ENCODE data around the gene TIMM8A. TPM values are rescaled to one million over a fixed set of nuclear protein-coding genes. Genes with fewer than 3 reads are reported as not detected.

TIMM8A gene, protein sequence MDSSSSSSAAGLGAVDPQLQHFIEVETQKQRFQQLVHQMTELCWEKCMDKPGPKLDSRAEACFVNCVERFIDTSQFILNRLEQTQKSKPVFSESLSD
- 6.6 TPM for total RNA-seq

DNA sequence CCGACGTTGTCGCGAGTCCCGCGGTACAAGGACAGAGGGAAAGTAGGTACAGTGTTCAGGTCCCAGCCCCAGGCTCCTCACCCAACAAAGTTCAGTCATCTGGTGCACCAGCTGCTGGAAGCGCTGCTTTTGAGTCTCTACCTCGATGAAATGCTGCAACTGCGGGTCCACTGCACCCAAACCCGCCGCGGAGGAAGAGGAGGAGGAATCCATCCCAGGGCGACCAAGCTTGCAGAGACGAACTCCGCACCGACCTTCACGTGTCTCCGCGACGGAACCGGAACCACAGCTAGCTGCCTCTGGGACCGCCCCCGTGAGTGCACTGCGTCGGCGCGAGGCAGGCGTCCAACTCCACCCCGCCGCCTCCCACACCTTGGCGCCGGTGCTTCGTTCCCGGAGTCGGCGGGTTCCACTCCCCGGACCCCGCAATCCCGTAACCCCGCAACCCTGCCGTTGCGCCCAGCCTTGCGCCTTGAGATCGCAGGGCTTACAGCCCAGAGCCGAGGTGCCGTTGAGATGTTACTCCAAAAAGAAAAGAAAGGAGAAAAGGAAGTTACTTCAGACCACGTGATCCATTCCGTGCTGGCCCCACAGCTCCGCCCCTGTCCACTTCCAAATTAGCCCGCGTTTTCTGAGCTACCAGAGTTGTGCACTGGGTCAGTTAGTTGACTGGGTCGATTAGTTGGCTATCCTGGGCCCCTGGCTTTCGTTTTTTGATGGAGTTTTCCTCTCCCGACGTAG lies at the start of gene TIMM8A:
TIMM8A (minus strand) TSS at position 291 of the 741 bp plus-strand sequence; CDS start at position 213, 78 bp downstream.
- peak; percentile 77 for DNase-seq (ENCODE audit: low spot score)

DNA sequence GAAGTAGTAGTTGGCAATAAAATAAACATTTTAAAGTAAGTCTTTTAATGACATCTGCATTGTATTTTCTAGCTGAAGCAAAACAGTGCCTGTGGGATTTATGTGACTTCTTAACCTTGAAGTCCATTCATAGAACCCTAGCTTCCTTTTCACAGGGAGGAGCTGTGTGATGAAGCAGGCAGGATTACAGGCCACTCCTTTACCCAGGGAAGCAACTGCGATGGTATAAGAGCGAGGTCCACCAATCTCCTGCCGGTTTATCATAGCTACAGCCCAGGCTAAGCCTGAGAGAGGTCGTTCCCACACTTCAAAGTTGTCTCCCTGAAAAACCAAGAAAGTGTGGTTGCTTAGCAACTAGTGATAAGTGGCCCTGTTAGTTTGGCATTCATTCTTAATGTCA lies 49.2 kb upstream of the TIMM8A start:
- DNase-seq (ENCODE audit: low spot score) = no peak

GRCh38 chrX:101395789-101396188 lies 47.2 kb upstream of the TIMM8A start:
- no peak for DNase-seq (ENCODE audit: low spot score)

DNA sequence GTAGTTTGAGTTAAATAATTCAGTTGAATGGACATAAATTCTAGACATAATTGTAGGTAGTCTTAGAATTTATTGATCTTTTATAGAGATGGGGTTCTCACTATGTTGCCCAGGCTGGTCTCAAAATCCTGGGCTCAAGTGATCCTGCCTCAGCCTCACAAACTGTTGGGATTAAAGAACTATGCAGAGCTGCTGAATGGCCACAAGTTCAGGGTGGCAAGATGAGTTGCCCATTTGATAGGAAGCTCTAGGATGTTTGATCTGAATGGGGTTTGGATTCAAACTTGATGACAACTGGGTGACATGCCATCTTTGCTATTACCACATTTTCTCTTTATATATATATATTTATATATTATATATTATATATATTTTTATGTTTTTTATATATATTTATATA lies 45.8 kb upstream of the TIMM8A start:
- no peak for DNase-seq (ENCODE audit: low spot score)

DNA sequence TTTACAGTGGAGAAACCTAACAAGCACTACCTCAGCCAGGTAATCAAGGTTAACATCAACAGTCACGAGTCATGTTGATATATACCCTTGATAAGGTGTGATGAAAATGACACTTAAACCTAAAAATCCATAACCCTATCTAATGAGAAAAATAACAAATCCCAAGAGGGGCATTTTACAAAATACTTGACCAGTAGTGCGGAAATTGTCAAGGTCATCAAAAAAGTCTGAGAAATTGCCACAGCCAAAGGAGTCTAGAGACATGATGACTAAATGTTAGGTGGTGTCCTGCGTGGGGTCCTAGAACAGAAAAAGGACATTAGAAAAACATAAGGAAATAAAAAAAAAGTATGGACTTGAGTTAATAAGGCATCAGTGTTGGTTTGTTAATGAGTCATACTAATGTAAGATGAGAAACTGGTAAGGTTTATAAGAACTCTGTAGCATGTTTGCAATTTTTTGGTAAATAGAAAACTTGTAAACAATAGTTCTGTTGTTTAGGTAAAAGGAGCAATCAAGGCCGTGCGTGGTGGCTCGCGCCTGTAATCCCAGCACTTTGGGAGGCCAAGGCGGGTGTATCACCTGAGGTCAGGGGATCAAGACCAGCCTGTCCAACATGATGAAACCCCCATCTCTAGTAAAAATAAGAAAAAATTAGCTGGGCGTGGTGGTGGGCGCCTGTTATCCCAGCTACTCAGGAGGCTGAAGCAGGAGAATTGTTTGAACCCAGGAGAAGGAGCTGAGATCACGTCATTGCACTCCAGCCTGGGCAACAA lies 45.2 kb upstream of the TIMM8A start:
- no peak for DNase-seq (ENCODE audit: low spot score)

DNA sequence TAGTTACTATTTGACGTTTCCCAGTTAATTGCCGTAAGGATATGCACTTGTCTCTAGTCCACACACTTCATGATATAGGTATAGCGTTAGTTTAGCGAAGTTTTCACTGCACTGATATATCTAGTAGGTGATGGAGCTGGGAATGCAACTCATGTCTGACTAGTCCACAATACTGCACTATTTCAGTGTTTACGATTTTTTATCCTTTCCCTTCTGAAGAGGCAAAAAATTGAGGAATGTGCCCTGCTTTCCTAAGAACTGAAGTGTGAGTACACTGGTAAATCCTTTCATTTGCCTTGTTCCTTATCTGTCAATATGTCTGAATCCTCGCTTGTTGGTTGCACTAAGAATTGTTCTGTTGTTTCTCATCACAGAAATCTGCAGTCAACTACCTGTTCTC lies 43.3 kb upstream of the TIMM8A start:
- DNase-seq (ENCODE audit: low spot score) = no peak

DNA sequence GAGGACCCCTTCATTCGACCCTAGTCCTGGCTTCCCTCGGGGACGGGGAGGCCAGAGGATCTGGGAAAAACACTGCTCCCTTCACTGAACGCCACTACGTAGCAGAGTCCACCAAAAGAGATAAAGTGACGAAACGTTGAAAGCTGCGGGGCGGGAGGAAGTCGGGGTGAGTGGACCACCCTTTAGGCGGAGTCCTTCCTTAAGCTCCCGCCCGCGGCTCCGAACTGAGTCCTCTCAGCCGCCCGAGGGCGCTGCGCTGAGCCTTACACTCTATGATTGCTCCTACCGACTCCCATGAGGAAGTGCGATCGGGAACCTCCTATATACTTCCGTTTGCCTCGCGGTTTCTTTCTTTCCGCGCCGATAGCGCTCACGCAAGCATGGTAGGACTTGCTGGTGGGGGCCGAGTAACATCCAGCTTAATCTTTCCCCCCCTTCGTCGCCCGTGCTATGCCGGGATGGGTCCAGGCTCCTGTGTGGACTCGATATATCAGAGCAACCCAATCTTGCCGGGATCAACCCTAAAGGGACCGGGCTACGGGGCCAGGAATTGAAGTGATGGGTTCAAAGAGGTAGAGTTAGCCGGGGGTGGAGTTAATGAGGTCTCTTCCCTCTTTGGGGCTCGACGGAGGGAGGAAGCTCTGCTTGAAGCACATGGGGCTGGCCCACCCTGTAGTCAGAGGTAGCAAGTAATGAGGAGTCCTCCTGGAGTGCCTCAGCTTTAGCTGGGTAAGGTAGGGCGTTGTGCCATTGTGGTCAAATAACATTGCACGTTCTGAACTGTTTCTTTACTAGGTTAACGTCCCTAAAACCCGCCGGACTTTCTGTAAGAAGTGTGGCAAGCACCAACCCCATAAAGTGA lies 42.4 kb upstream of the TIMM8A start, which contains the start of gene RPL36A:
RPL36A (plus strand) TSS at position 348 of the 862 bp plus-strand sequence; CDS start at position 381, 33 bp downstream.
- DNase-seq (ENCODE audit: low spot score) = peak; percentile 84

GRCh38 chrX:101388604-101389003 lies 40.1 kb upstream of the TIMM8A start:
- DNase-seq (ENCODE audit: low spot score) = no peak

GRCh38 chrX:101386542-101386885 lies 38.0 kb upstream of the TIMM8A start:
- no peak for DNase-seq (ENCODE audit: low spot score)

DNA sequence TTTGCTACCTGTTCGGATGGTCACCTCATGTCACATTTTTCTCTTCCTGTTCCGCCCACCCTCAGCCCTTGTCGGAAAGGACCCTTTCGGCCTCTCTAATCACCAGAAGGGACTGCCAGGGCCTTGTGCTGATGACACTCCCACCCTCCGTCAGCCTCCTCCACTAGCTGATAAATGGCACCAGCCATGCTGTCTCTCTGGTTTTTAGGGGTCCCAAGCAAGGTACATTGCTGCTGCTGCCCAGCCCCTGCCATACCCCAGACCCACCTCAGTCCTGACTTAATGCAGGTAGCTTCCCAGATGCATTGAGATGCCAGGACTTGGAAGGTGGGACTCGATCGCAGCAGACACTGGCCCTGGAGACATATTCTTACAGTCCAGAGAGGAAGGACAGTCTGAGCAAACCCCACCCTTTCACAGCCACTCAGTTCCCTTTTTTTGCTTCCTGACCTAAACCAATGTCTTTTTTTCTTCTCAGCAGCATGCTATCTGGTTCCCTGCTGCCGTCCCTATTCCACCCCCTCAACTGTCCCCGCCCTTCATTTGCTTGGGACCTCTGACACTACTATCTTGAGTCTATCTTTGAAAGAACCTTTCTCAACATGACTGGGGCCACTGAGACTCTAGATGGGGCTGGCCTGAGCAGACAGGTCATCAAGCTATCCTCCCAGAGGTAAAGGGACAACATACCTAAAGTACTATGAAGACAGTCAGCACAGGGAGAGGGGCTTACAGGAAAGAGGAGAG lies 37.4 kb upstream of the TIMM8A start, which contains the start of gene BTK:
BTK (minus strand) TSS at position 397 of the 747 bp plus-strand sequence. CDS start 10,907 bp downstream, outside the sequence.
- DNase-seq (ENCODE audit: low spot score) = no peak

DNA sequence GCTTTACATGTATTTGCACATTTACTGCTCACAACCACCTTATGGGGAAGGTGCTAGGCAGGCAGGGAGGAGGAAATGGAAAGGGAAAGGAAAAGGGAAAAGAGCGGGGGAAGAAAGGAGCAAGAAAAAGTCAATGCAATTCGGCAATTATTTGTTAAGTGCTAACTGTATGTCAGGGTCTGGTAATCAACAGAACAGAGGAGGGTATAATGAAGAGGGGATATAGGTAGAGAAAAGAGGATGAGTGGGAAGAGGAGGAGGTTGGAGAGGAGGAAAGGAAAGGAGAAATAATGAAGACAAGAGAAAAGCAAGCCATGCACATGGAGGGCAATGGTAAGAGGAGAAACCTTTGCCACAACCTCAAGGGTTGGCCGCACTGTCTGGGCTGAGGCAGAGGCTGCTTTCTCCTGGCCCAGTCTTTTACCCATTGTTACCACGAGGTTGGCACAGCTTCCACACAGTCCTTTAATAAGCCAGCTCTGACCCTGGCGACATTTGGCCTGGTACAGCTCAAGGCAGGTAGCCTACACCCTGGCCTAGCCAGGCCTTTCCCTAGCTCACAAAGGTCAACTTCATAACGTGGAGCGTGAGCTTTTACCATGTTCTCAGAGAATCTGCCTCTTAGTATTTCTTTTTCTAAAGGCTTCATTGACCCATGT lies 36.6 kb upstream of the TIMM8A start:
- DNase-seq (ENCODE audit: low spot score) = no peak

DNA sequence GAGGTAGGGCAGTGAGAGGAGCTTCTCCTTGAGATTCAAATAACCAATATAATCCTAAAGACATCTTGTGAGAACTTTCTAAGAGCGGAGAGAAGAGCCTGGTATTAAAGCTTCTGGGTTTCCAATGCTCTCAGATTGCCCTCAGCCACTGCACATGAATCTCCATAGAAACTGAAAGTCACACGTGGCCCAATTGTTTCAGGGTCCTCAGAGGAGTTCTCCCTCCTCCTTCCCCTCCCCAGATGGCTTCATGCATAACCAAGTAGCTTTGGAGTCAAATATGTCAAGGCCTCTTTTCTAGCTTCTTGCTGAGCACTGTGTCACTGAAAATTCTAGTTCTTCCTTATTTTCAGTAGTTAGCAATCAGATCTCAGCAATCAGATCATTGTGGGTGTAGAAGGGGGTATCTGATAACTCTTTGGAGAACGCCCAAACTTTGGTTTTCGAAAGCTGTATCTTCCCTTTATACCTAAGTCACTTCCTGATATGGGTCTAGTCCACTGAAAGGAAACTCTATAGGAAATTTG lies 35.2 kb upstream of the TIMM8A start:
- DNase-seq (ENCODE audit: low spot score) = no peak

- DNase-seq (ENCODE audit: low spot score) = no peak
Observed at GRCh38 chrX:101377547-101377946, 29.0 kb upstream of the TIMM8A start.

GRCh38 chrX:101370888-101371504 lies 22.5 kb upstream of the TIMM8A start:
- no peak for DNase-seq (ENCODE audit: low spot score)

DNA sequence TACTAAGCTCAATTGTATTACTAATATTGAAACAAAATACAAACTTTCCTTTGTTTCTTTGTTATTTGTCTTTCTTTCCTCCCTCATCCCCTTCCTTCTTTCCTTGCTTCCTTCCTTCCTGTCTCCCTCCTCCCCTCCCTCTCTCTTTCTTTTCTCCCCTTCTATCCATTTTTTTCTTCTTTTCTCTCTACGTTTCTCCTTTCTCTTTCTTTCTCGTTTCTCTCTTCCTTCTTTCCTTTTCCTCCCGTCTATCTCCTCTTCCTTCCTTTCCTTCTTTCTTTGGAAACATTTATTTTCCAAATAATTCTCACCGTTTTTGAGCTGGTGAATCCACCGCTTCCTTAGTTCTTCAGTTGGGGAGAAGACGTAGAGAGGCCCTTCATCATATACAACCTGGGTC lies 21.1 kb upstream of the TIMM8A start:
- no peak for DNase-seq (ENCODE audit: low spot score)

DNA sequence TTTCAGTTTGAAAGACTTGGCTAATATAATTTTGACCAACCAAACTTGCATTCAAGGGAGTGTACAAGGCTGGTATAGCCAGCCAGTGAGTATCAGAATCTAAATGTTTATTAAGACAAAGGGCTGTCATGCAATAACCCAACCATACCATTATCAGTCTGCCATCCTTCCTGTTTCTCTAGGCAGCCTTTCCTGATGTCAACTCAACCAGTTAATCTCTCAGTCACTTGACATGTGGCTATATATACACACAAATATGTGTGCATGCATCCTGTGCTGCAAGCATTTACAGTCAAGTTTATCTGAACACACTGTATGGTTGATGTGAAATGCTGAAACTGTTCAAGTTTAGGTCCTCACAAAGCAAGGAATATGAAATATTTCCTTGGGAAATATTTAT lies 20.3 kb upstream of the TIMM8A start:
- no peak for DNase-seq (ENCODE audit: low spot score)

DNA sequence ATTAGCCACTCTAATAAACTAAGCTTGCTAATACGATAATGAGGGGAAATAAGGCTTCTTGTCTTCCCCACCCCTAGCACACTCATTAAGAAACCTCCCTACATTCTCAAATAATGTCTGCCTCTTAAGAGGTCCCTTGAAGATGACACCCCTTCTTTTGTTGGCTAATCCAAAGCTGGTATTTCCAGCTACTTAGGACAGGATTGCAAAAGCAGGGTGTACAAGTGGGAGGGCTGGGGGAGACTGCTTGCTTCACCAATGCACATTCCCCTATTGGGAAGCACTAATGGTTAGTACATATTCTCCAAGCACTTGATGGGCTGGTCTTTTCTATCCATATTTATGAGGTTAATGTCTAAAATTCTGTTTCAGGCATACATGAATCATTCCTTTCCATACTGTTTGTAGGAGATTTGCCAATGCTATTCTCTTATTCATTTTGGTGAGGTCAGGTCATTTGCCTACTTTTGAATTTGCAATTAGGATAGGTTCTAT lies 16.8 kb upstream of the TIMM8A start:
- DNase-seq (ENCODE audit: low spot score) = no peak

DNA sequence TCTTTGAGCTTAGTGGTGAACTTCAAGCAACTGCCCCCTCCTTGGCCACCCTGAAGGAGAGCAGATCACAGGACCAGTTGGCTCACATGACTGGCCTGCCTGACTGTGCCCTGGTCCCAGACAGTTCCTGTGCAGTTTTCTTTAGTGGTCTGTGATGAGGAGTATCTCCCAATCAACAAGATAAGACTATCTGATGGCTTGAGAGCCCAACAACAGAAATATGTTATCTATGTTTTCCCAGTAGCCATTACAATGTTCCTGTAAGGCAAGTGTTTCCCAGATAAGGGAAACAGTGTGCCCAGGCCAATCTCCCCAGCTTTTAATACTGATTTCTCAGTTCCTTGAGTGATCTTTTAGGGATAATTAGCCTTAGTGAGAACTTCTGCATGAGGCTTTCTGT lies 14.2 kb upstream of the TIMM8A start:
- no peak for DNase-seq (ENCODE audit: low spot score)

- DNase-seq (ENCODE audit: low spot score) = no peak
Observed at GRCh38 chrX:101362116-101362515, 13.6 kb upstream of the TIMM8A start.

DNA sequence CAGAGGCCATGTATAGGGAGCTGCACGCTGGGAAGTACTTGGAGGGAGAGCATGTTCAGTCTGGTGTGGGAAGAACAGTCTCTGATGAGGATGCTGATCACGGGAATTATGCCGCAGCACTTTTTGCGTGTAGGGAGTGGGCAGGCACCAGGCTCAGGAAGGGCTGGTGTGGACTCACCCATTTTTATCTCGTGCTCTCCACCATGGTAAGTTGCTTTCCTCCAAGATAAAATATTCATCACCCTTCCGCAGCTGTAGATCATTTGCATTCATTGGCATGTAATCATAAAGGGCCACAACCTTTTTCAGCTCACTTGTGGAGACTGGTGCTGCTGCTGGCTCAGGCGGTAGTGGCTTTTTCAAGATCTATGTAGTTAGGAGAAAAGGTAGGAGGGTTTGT lies 11.8 kb upstream of the TIMM8A start:
- no peak for DNase-seq (ENCODE audit: low spot score)
